GM19025 (cell line): ENCODE measurements around the gene IP6K1.
"Not testable (repeated sequence)": the region's sequence is repeated elsewhere in the genome, so short reads cannot be mapped to it uniquely, and the experiment has no call there.

ENCODE experiments used
- ATAC-seq: cut with Tn5 transposase; IDR thresholded peaks from one replicate; pipeline ENCODE4 v1.9.1; 2021; ENCODE audit warnings: mild to moderate bottlenecking, low read depth, moderate library complexity; ENCODE audit not compliant: unreplicated experiment

The IP6K1 gene

DNA sequence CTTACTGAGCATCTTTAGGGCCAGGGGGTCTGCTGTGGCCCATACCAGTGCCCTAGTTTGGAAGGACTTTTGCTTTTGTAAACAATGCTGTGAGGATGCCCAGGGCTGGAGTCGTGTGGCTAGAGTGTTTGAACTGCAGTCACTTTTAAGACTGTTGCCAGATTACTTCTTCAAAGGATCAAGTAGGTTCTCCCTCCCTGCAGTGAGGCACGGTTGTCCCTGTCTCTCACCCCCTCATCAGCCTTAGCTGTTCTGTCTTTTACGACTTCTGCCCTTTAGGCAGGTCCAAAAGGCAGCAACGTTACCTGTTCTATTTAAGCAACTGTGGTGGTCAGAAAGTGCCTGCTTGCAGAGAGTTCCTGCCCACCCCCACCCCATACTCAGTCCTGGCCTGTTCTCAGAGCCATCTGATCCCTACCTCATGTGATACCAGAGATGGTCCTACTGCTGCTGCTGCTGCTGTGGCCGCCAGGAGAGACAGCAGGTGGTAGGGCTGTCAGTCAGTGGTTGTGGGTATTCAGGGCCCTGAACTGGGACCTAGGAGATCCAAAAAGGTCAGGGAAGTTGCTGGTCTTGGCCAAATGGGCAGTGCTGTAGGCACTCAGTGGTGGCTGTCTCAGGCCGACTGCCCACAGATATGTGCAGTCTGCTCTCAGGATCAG is 91.8 kb downstream of the IP6K1 start:
- ATAC-seq = not testable (repeated sequence)

DNA sequence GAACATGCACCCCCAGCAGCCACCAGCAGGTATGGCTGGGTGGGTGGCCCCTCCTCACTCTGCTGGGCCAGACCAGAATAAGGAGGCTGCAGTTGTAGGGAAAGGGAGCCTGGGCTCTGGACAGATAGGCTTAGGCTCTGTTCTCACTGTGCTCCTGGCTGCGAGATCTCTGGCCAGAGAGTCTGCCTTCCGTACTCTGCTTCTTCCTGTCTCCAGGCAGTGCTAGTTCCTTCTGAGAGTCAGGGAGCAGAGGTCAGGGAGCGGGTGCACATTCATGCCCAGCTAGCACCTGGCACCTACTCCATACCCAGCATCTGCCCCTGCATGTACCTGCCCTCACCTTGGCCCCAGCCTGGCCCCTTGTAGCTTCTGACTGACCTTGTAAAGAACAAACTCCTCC is 94.9 kb downstream of the IP6K1 start:
- ATAC-seq = not testable (repeated sequence)

DNA sequence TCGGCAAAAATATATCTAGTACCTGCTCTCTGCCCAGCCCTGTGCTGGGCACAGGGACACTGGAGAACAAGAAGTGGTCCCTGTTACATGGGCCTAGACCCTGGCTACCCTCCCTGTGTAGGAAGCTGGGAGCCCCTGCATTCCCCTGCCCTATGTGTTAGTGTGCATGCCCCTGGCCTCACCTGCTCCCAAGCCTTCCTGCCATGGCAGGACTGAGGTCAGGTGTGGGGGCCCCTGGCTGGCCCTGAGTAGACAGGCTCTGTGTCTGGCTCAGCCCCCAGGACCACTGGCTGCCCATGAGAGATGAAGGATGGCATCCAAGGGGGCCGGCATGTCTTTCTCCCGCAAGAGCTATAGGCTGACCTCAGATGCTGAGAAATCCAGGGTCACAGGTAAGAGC is 95.5 kb downstream of the IP6K1 start:
- ATAC-seq = not testable (repeated sequence)

DNA sequence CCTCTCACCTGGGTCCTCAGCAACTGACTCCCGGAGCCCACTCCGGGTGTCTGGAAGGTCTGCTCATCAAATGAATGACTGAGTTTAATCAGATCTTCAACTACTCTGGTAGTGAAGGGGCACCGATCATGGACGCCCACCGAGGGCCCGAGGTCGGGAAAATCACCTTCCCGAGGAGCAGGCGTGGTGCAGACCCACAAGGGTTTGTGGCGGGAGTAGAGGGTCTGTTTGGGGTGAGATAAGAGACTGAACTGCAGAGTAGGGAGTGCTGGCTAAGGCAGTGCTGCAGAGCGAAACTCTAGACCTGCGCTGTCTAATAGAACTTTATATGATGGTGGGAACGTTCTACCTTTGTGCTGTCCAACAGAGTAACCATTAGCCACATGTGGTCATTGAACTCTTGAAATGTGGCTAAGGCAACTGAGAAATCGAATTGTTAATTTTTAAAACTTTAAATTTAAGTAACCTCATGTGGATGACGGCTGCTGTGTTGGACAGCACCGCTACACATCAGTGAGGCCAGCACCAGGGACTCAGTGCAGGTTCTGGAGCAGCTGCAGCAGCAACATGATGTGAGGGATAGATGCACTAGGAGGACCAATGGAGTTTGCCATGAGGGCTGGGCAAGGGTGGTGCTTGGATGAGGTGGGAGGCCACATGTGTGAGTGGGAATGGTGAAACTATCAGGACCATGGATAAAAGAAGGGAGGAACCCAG is 96.3 kb downstream of the IP6K1 start:
- not testable (repeated sequence) for ATAC-seq

DNA sequence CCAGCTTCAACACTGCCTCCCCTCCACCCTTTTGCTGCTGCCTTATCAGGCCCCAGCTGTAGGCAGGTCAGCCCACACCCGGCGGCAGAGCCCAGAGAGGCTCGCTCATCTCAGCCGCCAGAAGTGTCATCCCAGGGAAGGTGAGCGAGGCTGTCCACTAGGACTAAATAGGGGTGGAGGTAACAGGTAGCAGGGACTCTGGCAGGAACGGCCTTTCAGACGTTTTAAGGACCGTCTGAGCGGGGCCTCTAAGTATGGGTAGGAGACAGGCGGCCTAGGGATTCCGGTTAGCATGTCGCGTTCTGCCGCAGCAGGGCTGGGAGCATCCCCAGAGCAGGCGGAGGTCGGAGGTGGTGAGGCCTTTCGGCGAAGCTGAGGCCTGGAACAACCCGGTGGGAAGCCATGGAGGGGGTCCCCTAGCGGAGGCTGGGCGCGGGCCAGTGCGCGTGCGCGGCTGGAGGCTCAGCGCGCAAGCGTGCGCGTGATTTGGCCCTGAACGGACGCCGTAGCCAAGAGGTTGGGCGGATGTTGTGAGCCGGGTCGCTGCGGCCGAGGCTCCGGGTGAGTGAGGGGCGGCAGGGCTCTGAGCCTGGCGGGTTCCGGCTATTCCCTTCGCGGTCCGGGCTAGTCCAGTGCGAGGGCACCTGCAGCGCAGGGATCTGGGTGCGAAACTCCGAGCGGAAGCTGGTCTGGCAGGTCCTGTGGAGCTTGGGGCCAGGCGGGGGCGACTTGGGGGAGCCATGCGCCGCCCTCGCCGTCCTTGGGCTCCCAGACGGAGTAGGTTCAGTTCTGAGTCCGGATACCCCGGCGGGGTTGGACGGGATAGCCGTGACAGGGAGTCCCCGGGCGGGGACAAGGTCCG is 97.1 kb downstream of the IP6K1 start, which contains the start of the genes MST1 and RNF123:
MST1 (minus strand) TSS at position 429 of the 862 bp plus-strand sequence. CDS start 783 bp downstream, outside the sequence.
RNF123 (plus strand) TSS at position 512 of the 862 bp plus-strand sequence. CDS start 1,609 bp downstream, outside the sequence.
- ATAC-seq = peak; percentile 61

GRCh38 chr3:49688338-49689045 is 97.8 kb downstream of the IP6K1 start:
- peak; percentile 9 for ATAC-seq

- not testable (repeated sequence) for ATAC-seq
These were observed 98.9 kb downstream of the IP6K1 start for GRCh38 chr3:49687424-49687795.

GRCh38 chr3:49686769-49687423 is 99.4 kb downstream of the IP6K1 start:
- not testable (repeated sequence) for ATAC-seq

DNA sequence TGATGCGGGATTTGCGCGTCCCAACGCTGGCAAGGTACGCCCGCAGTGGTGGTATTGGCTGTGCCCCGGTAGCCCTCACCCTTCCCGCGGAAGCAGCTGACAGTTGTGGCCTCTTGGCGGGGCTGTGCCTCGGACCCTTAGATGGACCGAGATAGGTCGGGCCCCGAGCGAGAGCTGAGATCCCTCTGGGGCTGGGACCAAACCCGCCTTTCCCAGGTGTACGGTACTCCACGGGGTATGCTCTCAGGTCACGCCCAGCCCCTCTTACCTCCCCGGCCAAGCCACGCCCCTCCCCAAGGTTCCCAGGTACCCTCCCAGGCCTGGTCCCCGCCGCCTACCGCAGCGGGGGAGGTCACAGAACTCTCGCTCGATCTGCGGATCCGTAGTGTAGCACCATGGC is 100.0 kb downstream of the IP6K1 start:
- ATAC-seq = not testable (repeated sequence)

DNA sequence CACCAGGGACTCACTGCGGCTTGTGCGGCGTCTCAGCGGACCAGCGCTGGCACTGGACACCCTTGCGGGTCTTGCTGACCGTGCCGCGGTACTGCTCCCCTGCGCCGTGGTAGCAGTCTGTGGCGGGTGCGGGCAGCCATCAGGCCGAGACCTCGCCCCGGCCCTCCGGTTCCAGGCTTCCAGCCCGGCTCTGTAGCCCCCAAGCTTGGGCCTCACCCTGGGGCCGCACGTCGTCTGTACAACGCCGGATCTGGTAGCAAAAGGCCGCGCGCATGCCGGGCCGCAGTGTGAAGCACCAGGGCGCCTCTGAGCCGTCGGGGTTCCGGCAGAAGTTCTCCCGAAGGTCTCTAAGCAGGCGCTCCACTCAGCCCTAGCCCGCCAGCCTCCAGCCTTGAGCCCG is 100.5 kb downstream of the IP6K1 start:
- ATAC-seq = not testable (repeated sequence)

DNA sequence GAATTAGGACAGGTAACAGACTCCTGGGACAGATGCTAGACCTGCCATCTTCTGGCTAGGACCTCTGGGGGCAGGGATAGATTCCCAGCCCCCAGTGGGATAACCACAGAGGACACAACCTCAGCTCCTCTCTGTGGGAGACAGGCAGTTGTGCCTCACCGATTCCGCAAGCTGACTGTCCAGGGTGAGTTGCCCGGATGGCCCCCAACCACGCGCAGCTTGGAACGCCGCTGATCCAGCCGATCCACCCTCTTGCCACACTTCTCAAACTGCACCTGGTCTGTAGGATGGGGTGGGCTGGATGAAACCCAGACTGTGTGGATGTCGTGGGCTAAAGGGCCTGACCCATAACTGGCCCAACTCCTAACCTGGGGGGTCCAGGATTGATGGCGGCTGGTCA is 101.2 kb downstream of the IP6K1 start:
- ATAC-seq = not testable (repeated sequence)

DNA sequence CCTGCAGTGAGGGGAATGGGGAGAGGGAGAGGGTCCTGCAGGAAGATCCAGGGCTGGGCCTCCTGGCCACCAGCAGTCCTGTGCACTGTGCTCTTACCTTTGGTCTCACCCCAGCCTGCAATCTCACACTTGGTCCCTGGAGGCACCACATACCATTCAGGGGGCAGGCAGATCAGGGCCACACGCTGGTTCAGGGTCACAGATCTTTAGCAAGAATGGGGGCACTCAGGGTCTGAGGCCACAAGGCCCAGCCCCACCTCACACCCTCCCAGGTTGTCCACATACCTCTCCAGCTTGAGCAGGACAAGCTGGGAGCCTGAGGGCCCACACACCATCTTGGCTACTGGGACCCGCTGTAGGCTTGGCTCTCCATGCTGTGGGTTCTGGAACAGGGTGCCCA is 101.9 kb downstream of the IP6K1 start:
- ATAC-seq = not testable (repeated sequence)

- ATAC-seq = no peak
These were observed 103.2 kb downstream of the IP6K1 start for GRCh38 chr3:49683162-49683561.

GRCh38 chr3:49681543-49681942 is 104.8 kb downstream of the IP6K1 start:
- ATAC-seq = no peak

- no peak for ATAC-seq
These were observed 105.2 kb downstream of the IP6K1 start for GRCh38 chr3:49681232-49681522.

- no peak for ATAC-seq
These were observed 105.7 kb downstream of the IP6K1 start for GRCh38 chr3:49680493-49681231.

DNA sequence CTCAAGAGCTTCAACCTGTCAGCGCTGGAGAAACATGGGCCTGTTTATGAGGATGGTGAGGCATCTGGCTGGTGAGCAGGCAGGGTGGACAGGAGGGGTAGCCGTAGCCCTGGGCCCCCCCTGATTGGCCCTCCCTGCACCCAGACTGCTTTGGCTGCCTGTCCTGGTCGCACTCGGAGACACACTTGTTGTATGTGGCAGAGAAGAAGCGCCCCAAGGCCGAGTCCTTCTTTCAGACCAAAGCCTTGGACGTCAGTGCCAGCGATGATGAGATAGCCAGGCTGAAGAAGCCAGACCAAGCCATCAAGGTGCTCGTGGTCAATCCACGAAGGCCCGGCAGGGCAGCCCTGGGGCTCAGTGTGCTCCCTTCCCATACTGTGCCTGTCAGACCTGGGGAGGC is 110.4 kb downstream of the IP6K1 start:
- no peak for ATAC-seq

DNA sequence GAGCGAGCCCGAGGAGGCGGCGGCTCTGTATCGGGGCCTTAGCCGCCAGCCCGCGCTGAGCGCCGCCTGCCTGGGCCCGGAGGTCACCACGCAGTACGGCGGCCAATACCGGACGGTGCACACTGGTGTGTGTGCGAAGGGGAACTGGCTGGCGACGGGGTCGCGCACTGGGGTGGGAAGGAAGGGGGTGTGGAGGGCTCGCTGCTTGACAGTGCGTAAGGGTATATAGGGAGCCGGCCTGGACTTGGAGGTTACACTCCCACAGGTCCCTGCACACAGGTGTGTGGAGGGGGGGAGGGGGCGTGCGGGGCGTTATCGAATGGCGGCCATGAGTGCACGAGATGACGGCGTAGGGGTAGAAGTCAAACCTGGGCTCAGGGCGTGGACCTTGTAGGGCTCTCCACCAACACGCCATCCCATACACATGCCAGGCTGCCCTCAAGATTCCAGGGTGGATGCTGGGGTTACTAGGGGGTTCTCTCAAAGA is 111.8 kb downstream of the IP6K1 start:
- peak; percentile 21 for ATAC-seq
